CD1c-positive myeloid dendritic cell (primary cell): Measurements from ENCODE around the gene C5orf63.
"Not testable (repeated sequence)": the region's sequence is repeated elsewhere in the genome, so short reads cannot be mapped to it uniquely, and the experiment has no call there.

Experiments
- DNase-seq: peaks from one replicate; pipeline ENCODE4 v3.0.0-alpha.2; 2016; ENCODE audit errors: extremely low spot score

Gene C5orf63

DNA sequence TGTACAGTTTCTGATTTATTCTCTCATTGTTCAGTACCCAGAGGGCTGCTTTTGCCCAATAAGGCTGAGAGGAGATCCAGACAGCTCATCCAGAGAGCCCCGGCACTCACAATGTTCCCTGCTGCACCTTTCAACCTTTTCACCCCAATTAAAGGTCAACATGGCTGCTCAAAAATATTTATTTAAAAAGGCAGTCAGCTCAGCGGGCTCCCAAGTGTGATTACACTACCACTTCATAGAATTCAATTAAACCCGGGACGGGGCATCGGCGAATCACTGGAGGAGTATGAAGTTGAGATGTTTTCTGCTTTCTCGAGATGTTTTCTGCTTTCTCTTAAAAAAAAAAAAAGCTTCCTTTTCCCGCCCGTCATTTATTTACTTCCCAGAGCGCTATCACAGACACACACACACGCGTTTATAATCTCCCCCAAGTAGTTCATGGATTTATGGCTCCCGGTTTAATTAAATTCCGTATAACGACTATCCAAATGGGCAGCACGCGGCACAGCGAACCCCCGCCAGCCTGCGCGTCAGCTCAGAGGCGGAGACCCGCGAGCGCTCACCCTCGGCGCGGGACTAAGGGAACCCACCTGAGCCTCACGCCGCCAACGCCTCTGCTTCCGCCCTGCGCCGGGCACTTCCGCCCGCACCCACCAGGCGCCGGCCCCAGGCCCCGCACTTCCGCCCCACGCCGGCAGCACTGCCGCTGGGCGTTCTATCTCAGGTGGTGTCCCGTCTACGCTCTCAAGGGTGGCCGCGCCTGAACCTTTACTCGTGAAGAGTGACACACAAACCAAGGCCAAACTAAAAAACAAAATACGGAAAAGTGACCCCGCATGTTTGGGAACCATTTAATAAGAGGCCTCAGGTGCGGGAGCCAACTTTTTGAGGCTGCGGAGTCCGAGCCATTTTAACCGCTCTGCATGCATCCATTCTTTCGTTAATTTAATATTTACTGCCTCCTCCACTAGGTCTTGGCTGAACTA lies at the start of gene C5orf63:
Gene C5orf63 (minus strand): TSS at position 642 of the 986 bp plus-strand sequence. CDS start 14,507 bp downstream, outside the sequence.
- peak; percentile 54 for DNase-seq

DNA sequence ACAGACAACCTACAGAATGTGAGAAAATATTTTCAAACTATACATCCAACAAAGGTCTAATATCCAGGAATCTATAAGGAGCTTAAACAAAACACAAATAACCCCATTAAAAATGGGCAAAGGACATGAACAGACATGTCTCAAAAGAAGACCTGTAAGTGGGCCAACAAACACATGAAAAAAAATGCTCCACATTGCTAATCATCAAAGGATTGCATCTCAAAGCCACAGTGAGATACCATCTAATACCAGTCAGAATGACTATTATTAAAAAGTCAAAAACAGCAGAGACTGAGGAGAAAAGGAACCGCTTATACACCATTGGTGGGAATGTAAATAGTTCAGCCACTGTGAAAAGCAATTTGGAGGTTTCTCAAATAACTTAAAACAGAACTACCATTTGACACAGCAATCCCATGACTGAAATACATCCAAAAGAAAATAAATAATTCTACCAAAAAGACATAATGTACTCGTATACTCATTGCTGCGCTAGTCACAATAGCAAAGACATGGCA lies 39.1 kb upstream of the C5orf63 start:
- DNase-seq, result no peak

DNA sequence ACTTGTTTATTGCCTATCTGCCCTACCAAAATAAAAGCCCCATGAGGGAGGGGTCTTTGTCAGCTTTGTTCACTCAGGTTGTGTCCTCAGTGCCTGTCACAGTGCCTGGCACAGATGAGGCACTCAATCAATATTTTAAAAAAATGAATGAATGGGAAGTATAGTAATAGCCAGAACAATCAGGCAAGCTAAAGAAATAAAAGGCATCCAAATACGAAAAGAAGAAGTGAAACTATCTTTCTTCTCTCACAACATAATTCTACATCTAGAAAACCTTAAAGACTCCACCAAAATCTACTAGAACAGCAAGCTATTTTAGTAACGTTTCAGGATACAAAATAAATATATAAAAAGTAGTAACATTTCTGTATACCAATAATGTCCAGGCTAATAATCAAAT lies 37.8 kb upstream of the C5orf63 start:
- DNase-seq, result no peak

DNA sequence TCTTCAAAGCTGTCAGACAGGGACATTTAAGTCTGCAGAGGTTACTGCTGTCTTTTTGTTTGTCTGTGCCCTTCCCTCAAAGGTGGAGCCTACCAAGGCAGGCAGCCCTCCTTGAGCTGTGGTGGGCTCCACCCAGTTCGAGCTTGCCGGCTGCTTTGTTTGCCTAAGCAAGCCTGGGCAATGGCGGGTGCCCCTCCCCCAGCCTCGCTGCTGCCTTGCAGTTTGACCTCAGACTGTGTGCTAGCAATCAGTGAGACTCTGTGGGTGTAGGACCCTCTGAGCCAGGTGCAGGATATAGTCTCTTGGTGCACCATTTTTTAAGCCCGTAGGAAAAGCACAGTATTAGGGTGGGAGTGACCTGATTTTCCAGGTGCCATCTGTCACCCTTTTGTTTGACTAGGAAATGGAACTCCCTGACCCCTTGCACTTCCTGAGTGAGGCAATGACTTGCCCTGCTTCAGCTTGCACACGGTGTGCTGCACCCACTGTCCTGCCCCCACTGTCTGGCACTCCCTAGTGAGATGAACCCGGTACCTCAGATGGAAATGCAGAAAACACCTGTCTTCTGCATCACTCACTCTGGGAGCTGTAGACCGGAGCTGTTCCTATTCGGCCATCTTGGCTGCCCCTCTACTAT lies 35.4 kb upstream of the C5orf63 start:
- DNase-seq, result not testable (repeated sequence)

DNA sequence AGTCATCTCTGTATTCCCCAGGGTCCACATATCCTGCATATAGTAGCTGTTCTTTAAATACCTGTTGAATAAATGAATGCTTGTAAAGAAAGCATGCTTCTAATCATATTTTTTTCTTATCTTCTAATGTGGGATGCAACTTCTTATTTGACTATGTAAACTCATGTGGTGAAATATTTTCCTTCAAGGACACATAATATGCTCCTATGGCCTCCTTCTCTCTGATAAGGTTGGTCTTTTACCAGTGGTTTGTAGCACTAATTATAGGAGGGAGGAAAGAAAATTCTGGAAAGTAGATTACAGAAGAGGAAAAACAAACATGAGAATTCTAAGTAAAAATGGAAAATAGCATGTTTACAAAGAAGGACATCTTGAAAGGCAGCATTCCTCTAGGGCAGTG lies 28.6 kb upstream of the C5orf63 start:
- DNase-seq, result no peak

DNA sequence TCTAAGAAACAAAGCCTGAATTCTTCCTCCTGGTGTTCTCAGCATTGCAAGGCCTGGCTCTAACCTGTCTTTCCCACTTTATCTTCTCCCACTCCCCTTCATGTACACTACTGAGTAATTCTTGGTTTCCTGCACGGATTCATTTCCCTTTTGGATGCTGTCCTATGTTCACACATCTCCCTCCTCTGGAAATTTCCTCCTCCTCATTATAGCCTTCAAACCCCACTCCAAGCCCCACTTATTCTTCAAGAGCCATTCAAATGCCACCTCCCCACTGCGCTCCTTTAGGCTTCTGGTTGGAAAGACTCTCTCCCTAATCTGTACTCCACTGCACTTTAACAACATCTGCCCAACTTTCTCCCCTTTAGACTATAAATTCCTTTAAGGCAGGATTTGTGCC lies 28.2 kb upstream of the C5orf63 start:
- no peak for DNase-seq

DNA sequence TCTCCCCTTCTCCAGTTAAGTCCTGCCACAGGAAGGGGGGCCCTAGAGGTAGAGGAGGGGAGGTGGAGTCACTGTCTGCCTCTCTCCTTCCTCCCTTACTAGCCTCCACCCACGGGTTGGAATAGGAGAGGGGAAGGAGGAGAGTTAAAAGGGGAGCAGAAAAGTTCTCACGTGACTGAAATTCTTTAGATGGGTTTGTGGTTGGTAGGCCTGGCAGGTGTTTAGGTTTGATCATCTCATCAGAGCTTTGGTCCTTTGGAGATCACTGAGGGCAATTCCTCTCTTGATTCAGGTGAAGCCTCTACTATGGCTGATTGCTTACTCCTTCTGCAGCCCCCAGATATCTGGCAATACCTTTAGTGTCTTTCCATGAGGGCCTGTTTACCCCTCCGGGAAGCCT lies 24.9 kb upstream of the C5orf63 start:
- DNase-seq, result no peak

DNA sequence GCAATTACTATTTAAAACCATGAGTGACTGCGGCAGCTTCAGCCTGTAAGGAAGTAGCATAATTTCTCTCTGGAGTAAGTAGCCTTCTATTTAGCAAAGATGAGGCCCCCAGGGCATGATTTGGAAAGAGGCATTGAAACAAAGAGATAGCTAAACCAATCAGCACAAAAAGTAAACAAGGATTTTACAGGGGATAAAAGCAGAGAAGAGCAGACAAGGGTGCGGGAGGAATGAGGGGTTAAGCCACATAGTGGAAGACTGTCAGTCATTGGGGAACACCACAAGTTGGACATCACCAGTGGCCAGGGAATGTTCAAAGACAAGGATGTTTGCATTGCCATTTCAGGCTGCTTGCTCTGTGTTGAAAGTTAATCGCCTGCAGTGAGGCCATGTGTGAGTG lies 24.0 kb upstream of the C5orf63 start:
- no peak for DNase-seq

DNA sequence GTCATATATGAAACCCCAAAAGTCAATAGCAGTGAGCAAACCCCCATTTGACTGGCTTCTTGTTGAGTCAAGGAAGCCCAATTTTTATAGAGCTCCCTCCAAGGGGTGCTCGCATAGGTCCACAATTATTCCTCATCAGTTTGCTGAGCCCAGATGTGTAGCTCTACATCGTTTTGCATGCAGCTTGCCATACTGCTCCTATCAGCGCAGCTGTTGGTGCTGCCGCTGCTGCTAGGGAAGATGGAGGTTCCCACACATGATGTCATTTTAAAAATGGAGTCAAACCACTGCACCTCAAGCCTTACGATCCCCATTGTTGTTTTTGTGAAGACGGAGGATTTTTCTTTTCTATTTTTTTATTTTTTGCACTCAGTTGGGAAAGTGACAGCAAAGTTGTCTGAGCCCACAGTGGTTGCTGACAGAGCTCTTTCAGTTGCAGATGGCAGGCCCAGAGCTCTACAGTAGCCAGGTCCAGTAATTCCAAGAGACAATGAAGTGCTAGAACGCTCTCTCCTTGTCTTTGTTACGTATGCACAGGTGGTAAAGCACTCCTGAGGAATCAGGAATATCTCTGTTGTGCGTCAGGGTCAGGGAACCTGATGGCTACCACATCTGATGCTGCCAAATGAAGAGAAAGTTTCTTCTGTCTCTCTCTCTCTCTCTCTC lies 23.2 kb upstream of the C5orf63 start:
- no peak for DNase-seq

DNA sequence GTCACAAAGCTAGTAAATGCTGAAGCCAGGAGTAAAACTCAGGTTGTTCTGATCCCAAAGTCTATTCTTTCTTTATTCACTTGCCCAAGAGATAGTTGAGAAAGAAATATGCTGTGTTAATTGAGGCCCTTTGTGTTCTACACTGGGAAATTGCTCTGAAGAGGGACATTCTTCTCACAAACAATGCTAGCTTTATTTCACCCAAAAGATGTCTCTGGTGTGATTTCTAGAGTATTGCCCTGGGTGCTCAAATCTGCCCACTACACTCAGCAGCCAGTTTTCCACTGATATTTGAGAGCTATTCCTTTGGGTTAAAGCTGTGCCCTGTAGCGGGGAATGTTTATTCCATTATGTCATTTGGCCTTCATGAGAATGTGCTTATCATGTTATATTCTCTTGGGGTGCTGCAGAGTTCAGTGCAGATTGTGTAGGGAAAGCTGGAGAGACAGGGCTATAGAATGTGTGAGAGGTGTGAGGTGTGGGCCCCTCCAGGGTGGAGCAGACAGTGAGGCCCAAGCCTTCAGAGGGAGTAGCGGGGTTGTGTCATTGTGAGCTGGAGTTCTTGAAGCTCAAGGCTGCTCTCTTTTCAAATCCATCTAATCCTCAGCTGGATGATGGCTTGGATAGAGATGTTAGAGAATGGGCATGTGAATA lies 21.0 kb upstream of the C5orf63 start:
- DNase-seq, result no peak

DNA sequence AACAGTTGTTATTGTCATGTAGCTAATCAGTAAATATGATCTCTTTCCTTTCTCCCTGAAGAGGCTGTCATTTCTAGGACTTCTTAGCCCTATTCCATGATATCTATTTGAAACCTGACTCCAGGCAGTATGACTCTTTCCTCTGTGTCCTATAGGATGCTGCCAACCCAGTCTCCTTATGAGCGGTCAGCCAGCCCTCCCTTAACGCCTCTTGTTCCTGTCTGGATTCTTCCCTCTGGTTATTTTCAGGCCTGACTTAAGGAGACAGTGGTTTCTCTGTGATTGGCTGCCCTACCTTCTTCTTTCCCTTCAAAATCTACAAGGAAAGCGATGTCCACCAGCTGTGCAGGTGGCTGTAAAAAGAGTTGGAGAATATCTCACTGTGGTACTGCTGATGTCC lies 19.4 kb upstream of the C5orf63 start:
- no peak for DNase-seq

DNA sequence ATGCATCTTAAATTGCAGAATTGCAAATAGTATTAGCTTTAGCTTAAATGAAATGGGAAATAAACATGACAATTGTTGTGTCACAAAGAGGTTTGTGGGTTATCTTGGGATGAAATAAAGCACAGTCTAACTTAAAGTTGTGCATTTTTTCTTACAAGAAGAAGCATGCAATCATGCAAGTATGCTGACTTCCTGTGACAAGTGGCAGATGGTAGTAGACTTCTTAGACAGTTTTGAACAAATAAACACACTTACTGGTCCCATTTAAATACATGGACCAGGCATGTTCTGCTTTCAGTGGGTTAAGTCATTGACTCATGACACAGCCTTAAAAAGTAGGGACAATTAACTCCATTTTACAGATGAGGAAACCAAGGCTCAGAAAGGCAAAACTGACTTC lies 15.9 kb upstream of the C5orf63 start:
- DNase-seq, result no peak

DNA sequence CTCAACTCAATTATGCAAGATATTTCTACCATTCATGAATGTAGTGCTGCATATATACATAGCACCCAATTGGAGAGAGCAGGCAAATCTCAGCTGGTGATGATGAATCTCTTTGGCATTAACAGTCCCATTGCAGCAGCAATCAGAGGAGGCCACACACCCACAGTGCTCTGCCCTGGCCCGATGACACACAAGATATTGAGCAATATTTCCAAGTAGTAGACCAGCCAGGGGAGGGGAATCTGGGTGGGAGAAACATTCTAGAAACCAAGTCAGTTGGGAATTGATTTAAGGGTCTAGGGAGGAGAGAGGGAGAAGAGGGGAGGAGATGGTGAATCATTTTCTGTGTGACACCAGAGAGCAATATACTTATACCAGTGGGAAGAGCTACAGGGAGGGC lies 14.9 kb upstream of the C5orf63 start:
- DNase-seq, result peak; percentile 43

DNA sequence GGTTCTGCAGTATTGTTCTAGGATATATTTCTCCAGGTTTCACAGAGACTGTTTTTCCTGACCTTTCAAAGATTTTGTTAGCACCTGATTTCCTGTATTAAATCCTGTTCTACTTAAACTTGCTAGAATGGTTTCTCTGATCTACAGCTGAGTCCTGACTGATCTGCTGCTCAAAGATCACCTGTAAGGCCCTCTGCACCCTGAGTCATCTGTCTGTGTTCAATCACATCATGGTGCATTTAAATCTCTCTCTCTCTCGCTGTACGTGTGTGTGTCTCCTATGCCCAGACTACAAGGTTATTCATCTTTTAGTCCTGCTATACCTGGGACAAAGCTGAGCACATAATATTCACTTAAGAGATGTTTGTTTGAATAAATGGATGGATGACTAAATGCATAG lies 13.3 kb upstream of the C5orf63 start:
- DNase-seq, result no peak

DNA sequence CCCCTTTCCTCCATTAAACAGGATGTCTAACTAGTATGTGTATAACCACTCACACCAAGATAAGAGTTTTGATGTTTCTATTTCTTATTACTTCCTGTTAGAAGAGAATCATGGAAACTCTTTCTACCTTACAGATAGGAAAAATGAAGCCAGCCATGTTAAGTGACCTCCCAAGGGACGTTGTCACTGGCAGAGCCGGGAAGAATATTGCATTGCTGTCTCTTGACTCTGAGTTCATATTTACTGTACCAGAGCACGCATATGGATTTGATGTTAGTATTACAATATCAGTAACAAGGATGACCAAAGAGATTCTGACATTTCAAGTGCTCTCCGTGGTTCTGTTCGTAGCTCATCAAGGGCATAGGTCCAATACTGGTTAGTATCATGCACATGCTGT lies 12.5 kb upstream of the C5orf63 start:
- no peak for DNase-seq

DNA sequence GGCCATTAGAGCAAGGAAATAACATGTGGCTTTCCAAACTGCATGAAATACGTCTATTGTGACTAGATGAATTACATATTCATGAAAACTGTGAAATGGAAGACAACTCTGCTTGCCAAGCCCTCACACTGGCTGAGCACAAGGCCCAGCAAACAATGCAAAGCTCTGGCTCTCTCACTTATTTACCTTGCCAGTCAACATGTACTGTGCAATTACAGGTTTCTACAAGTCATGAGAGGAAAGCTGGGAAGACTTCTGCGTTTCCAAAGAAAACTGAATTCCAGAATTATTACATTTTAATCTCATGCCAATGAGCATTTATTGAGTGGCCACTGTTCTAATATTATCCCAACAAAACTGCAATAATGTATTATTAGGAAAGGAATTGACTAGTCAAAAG lies 12.1 kb upstream of the C5orf63 start:
- no peak for DNase-seq

DNA sequence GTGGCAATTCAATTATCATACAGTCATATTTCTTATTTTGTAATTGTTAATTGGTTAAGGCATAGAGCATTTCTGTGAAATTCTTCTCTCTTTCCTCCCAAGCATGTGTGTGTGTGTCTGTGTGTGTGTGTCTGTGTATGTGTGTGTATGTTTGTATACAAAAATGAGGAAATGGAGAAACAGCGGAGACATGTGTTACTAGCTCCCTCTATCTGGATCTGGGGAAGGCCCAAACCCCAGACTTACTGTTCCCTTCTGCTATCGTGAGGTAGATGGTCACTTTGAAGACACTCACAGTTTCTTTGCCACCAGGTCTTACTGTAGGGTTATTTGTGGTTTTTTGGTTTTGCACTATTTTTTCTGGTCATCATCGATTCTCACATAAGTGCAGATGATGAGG lies 11.4 kb upstream of the C5orf63 start:
- no peak for DNase-seq

DNA sequence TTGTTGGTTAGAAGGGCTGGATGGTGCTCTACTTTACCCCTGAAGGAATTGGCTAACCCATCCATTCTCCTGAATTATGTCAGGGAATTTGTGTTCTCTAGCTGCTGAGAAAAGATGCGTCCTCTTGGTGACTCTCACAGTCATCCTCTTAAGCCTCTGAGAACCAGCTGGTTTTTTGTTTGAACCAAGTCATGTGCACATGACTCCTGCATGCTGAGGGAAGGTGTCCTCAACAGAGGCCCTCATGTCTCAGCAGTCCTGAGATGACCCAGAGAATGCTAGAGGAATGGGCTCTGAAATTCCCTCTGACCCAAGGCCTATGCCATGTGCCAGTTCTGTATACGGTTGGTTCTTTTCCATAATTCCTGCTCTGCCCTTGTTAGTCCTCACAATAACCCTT lies 10.4 kb upstream of the C5orf63 start:
- DNase-seq, result no peak

DNA sequence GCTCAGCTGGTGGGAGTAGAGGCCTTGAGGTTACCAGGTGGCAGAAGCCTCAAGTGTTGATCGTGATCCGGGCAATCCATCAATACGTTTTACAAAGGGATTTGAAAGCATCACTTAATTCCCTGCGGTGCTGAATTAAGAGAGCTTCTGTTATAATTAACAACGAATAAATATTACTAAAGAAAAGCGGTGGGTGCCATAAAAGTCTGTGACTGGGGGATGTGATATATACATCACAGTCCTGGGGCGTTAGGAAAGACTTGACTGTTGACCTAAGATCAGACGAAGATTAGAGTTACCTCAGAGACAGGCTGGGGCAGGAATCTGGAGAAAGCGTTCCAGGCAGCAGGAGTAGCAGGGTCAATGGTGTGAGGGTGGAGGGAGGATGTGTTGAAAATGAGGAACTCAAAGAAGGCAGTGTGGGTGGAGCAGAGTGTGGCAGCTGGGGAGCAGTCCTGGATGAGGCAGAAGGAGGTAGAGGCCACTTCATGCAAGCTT lies 6.7 kb upstream of the C5orf63 start:
- DNase-seq, result peak; percentile 63

DNA sequence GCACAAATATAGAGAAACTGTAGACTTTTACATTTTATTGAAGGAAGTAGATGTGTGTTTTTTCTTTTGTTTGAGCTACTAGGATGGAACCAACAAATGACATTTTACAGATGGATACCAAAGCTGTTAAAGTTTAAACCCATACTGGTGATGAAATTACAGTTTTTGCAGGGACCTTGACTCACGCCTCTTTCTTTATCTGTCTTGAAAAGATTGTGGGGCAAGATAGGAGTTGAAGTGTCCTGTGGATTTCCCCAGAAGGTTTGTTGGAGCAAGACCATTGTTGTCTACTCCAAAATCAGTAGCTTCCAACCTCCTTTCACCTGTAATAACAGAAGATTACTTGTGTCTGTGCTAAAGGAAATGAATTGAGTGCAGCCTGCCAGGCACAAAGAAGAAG lies 4.1 kb upstream of the C5orf63 start:
- DNase-seq, result no peak

DNA sequence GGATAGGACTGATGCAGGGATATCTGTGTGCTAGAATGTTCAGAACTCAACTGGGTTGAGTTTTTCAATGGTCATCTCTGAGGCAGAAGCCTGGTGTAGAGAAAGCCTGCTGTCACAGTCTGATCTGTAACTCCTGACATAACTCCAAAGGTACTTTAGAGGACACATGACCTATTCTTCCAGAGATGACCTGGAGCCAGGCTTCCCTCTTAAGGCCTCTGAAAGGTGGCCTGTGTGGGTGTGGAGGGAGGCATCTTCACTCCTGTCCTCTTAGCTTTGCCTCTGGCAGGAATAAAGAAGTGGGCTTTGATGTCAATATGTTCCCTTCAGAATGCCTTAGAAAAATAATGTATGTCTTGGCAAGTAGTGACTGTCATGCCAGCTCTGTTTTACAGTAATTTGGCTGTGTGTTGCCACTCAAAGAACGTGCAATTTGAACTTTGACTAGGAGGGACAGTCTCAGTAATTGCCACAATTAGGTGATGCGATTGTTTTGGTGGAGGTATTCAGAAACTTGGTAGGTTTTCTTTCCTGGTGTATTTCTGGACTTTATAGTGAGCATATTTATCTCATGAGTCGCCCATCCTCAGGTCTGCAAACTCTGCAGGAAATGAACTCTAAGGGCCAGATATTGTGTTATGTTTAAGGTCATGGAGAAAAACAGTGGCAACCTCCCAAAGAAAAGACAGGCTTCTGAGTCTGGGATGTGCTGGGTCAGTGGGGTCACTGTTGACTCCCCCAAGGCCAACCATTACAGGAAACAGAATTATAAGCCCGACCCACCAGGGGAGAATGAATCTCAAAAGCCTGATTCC lies 3.2 kb upstream of the C5orf63 start:
- DNase-seq, result no peak
